D721Med (cell line): ENCODE measurements around the gene ABHD8.

Experiments used
- DNase-seq: peaks from one replicate; pipeline ENCODE4 v3.0.0; 2011; ENCODE audit warnings: low spot score; ENCODE audit not compliant: insufficient read length
- FAIRE-seq: peaks from 2 replicates; lab custom pipeline; 2011; peaks lifted over from hg19 to GRCh38; lab: Jason Lieb, UNC
- TF ChIP-seq, protein P1 (sequence below): IDR thresholded peaks from 2 replicates; pipeline ENCODE4 v1.5.1; 2012; ENCODE audit warnings: mild to moderate bottlenecking, control low read depth; ENCODE audit not compliant: insufficient read depth; ENCODE audit errors: missing control alignments

ABHD8 gene

DNA sequence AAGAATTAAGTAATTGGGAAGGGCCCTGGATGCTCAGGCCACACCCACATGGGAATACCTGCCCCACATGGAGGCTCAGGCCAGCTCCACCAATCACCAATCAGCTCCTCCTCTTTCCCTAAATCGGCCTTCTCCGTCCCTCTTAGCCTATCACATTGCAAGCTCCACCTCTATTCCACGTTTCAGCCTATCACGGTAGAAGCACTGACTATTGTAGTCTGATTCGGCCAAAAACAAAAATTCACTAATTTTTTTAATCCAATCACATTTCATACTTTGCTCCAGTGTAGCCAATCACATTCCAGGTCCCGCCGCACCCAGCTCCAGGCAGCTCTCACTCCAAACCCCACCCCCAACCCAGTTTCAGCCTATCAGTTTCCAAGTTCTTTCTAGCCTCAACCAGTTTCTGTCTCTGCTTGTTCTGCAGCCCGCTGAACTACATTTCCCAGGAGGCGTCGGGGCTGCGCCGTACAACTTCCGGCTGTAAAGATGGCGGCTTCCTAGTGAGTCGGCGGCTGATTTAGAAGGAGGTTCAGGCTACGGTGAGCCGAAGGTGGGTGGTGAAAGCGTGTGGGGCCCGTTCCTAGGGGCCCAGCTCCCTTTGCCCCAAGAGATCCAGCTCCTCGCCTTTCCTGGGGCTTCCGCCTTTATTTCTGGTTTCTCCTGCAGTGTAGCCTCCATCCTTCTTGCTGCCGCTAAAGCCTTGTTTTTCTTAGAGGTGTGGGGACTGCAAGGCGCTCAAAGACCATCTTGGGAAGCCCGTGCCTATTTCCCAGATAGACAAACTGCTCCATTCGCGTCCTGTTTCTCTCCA is 36.0 kb downstream of the ABHD8 start, which contains the start of gene BABAM1:
TSS of gene BABAM1 (plus strand) at position 469 of the 814 bp plus-strand sequence. CDS start 1,364 bp downstream, outside the sequence.
- TF ChIP-seq, protein P1, sequence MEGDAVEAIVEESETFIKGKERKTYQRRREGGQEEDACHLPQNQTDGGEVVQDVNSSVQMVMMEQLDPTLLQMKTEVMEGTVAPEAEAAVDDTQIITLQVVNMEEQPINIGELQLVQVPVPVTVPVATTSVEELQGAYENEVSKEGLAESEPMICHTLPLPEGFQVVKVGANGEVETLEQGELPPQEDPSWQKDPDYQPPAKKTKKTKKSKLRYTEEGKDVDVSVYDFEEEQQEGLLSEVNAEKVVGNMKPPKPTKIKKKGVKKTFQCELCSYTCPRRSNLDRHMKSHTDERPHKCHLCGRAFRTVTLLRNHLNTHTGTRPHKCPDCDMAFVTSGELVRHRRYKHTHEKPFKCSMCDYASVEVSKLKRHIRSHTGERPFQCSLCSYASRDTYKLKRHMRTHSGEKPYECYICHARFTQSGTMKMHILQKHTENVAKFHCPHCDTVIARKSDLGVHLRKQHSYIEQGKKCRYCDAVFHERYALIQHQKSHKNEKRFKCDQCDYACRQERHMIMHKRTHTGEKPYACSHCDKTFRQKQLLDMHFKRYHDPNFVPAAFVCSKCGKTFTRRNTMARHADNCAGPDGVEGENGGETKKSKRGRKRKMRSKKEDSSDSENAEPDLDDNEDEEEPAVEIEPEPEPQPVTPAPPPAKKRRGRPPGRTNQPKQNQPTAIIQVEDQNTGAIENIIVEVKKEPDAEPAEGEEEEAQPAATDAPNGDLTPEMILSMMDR: no peak
- DNase-seq (peak; percentile 92), FAIRE-seq (no peak)

- no peak for FAIRE-seq
- TF ChIP-seq, protein P1: no peak
- no peak for DNase-seq
These were observed 36.6 kb downstream of the ABHD8 start for GRCh38 chr19:17266589-17266974.

GRCh38 chr19:17266026-17266425 is 37.2 kb downstream of the ABHD8 start:
- TF ChIP-seq, protein P1: no peak

DNA sequence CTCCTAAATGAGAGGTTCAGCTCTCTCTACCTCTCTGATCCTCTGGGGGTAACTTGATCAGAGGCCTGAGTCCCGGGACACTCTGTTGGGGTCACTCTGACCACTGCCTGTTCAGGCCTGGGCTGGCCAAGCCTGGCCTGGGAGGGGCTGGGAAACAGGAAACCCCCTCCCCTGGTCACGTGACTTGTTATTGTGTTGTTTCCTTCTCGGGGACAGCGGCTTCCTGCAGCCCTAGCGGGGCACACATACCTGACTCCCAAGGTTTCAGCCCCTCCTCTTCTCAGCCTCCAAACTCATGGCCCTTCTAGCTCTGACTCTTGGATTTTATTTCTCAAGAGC is 38.6 kb downstream of the ABHD8 start, which contains the start of gene USHBP1:
TSS of gene USHBP1 (minus strand) at position 105 of the 339 bp plus-strand sequence. CDS start 446 bp downstream, outside the sequence.
- DNase-seq: no peak
- no peak for FAIRE-seq
- TF ChIP-seq, protein P1: no peak

More at GRCh38 chr19:17266026-17266425, 37.2 kb downstream of the ABHD8 start:
- DNase-seq (no peak), FAIRE-seq (no peak)

DNA sequence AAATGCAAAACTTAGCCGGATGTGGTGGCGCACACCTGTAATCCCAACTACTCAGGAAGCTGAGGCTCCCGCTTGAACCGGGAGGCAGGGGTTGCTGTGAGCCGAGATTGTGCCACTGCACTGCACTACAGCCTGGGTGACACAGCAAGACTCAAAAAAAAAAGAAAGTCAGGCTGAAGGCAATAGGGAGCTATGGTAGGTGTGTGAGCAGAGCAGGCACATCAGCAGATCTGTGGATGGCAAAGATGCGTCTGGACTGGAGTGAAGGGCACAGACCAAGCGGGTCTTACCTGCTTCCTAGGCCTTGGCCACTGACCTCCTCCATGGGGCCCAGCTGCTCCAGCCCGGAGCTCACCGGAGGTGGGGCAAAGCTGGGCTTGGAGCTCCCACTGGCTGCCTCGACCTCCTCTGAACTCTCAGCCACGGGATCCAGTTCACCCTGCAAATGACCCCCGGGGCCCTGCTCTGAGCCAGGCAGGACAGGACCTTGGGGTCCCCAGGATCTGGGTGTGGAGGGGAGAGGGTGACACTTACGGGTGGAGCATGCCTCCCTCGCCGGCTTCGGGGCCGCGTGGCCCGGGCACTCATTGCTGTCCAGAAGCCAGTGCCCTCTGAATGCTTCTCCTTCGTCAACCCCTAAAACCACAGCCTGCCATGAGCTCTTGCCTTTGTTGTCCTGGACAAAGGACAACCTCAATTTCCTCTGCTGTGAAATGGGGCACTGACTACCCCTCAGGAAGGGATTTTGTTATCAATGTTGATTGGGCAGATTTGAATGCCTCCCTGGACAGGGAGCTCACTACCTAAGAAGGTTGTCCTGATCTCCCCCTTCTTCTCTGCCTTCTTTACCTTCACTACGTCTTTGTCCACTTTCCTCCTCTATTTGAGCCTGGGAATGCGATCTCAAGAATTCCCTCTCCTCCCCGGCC is 39.2 kb downstream of the ABHD8 start:
- TF ChIP-seq, protein P1: no peak
- FAIRE-seq (no peak), DNase-seq (no peak)

DNA sequence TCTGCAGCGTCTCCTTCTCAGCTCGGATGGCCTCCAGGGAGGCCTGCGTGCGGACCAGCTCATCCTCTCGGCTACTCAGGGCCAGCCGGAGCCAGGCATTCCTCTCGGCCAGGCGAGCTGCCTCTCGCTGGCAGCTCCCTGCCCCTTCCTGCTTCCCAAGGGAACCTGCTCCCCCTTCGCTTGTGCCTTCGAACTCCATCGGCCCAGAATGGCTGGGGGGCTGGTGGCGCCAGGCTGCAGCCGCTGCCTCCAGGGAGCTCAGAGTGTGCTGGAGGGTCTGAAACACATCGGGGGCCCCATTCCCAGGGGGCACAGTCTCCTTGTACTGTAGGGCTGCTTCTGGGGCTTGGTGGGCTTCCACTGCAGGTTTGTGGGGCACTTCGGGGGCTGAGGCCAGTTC is 40.7 kb downstream of the ABHD8 start:
- FAIRE-seq: no peak
- TF ChIP-seq, protein P1: no peak
- no peak for DNase-seq
